Omental fat pad (tissue), 4 donors: ENCODE data around the gene DMRT1. TPM values are rescaled to one million over a fixed set of nuclear protein-coding genes. Genes with fewer than 3 reads are reported as not detected.

Source experiments
- ATAC-seq: fragments of 150-250 bp; one replicate; pipeline ENCODE4 v1.9.1; 2016; ENCODE audit warnings: mild to moderate bottlenecking, moderate library complexity; ENCODE audit not compliant: low FRiP score
- DNase-seq: peaks from one replicate; pipeline ENCODE4 v3.0.0-alpha.2; 2019; ENCODE audit warnings: low spot score
- CTCF ChIP-seq, 3 donors: fragments of 450-650 bp; IDR thresholded peaks; one replicate each; pipeline ENCODE4 v1.5.1; 2016 to 2017; ENCODE audit warnings: antibody characterized with exemption in 3 of 3, mild to moderate bottlenecking in 3 of 3, moderate library complexity in 2 of 3
- total RNA-seq, 4 donors: library from RNA; depleted of rRNA; stranded (reverse); fragments of >200 nt; gene quantifications; one replicate each; pipeline ENCODE4 v1.1.0, GENCODE V29; 2016

Gene DMRT1
- total RNA-seq, 4 donors from 2014 or later = not detected

GRCh38 chr9:804026-804425 lies 37.5 kb upstream of the DMRT1 start:
- DNase-seq (no peak), ATAC-seq (no peak)
- TF ChIP-seq CTCF (IDR thresholded peaks at IDR 0.05) = no peak

GRCh38 chr9:805151-805550 lies 36.3 kb upstream of the DMRT1 start:
- no peak for DNase-seq
- ATAC-seq = no peak
- no peak for TF ChIP-seq CTCF (IDR thresholded peaks at IDR 0.05)

GRCh38 chr9:806285-807156 lies 35.0 kb upstream of the DMRT1 start:
- DNase-seq (no peak), ATAC-seq (no peak)
- peak in 2 of 3 donors; percentile 15 to 17 for TF ChIP-seq CTCF (IDR thresholded peaks at IDR 0.05)

- no peak for TF ChIP-seq CTCF (IDR thresholded peaks at IDR 0.05)
- ATAC-seq = no peak
- DNase-seq = no peak
Observed at GRCh38 chr9:811106-811531, 30.4 kb upstream of the DMRT1 start.

GRCh38 chr9:818958-819357 lies 22.5 kb upstream of the DMRT1 start:
- no peak for DNase-seq
- ATAC-seq = no peak
- no peak for TF ChIP-seq CTCF (IDR thresholded peaks at IDR 0.05)

- DNase-seq = no peak
- no peak for TF ChIP-seq CTCF (IDR thresholded peaks at IDR 0.05)
- no peak for ATAC-seq
Observed at GRCh38 chr9:826500-827280, 14.8 kb upstream of the DMRT1 start.
